T-helper 2 cell (primary cell): ENCODE results near the gene OR9A2.
A peak's percentile ranks its signal among the peaks of the same experiment; 100 is the strongest.

Source experiments
- DNase-seq, 5 experiments: peaks; one replicate each; pipeline versions ENCODE4 v3.0.0 to v3.0.0-alpha.2; 2012 to 2022
- total RNA-seq, 2 donors: gene quantifications; one replicate each; lab custom pipeline; 2026; lab: John Stamatoyannopoulos, UW

OR9A2 gene
- total RNA-seq: 0 to 0.07 reads per million in 2 donors

- DNase-seq: no peak
Measured at GRCh38 chr7:143027032-143027431, at the start of gene OR9A2. Gene OR9A2 (minus strand): TSS chr7:143027132. CDS start chr7:143027132, 0 bp downstream.

GRCh38 chr7:143074141-143074540 lies 47.2 kb upstream of the OR9A2 start:
- DNase-seq: no peak

- no peak for DNase-seq
Measured at GRCh38 chr7:143073556-143073955, 46.6 kb upstream of the OR9A2 start.

- DNase-seq: no peak
Measured at GRCh38 chr7:143069912-143070500, 43.1 kb upstream of the OR9A2 start.

- DNase-seq: no peak
Measured at GRCh38 chr7:143068446-143068845, 41.5 kb upstream of the OR9A2 start.

GRCh38 chr7:143063741-143064140 lies 36.8 kb upstream of the OR9A2 start:
- no peak for DNase-seq

GRCh38 chr7:143055754-143056153 lies 28.8 kb upstream of the OR9A2 start:
- DNase-seq: no peak

GRCh38 chr7:143054621-143055020 lies 27.7 kb upstream of the OR9A2 start:
- no peak for DNase-seq

- DNase-seq: no peak
Measured at GRCh38 chr7:143052041-143052440, 25.1 kb upstream of the OR9A2 start, which contains the start of gene OR6V1. Gene OR6V1 (plus strand): TSS chr7:143052341. CDS start chr7:143052341, 0 bp downstream.

- DNase-seq: no peak
Measured at GRCh38 chr7:143050931-143051330, 24.0 kb upstream of the OR9A2 start.

GRCh38 chr7:143049362-143049761 lies 22.4 kb upstream of the OR9A2 start:
- DNase-seq: no peak

GRCh38 chr7:143048827-143049226 lies 21.9 kb upstream of the OR9A2 start:
- no peak for DNase-seq

GRCh38 chr7:143047326-143047725 lies 20.4 kb upstream of the OR9A2 start:
- no peak for DNase-seq

- DNase-seq: no peak
Measured at GRCh38 chr7:143046426-143046851, 19.5 kb upstream of the OR9A2 start.

- peak in 1 of 5 experiments; percentile 52 for DNase-seq
Measured at GRCh38 chr7:143043391-143043790, 16.5 kb upstream of the OR9A2 start.

GRCh38 chr7:143042790-143043271 lies 15.9 kb upstream of the OR9A2 start:
- DNase-seq: peak in 1 of 5 experiments; percentile 46

- no peak for DNase-seq
Measured at GRCh38 chr7:143042159-143042789, 15.3 kb upstream of the OR9A2 start.

- DNase-seq: no peak
Measured at GRCh38 chr7:143041346-143041745, 14.4 kb upstream of the OR9A2 start.

- no peak for DNase-seq
Measured at GRCh38 chr7:143040209-143040715, 13.3 kb upstream of the OR9A2 start.

- no peak for DNase-seq
Measured at GRCh38 chr7:143038635-143039034, 11.7 kb upstream of the OR9A2 start.

GRCh38 chr7:143027683-143028082 lies 751 bp upstream of the OR9A2 start:
- DNase-seq: no peak

GRCh38 chr7:143025371-143025770 lies 1.6 kb downstream of the OR9A2 start:
- DNase-seq: no peak

GRCh38 chr7:143023047-143023446 lies 3.9 kb downstream of the OR9A2 start:
- no peak for DNase-seq

GRCh38 chr7:143018931-143019330 lies 8.0 kb downstream of the OR9A2 start:
- no peak for DNase-seq
